H9 (cell line): ENCODE data around the gene TTC27. TPM values are rescaled to one million over a fixed set of nuclear protein-coding genes. Genes with fewer than 3 reads are reported as not detected.

Experiments
- DNase-seq: peaks from one replicate; pipeline ENCODE4 v3.0.0-alpha.2; 2017
- H2AFZ ChIP-seq: one replicate; pipeline ENCODE4 v1.6.1; 2013; ENCODE audit warnings: mild to moderate bottlenecking, low read length, control low read depth, moderate library complexity
- H2AK5ac ChIP-seq: 2 replicates; pipeline ENCODE4 v1.6.1; 2013; ENCODE audit warnings: low read length, control low read depth, mixed read lengths; ENCODE audit not compliant: insufficient read length
- H2BK120ac ChIP-seq: one replicate; pipeline ENCODE4 v1.6.1; 2013; ENCODE audit warnings: low read depth, mild to moderate bottlenecking, low read length, control low read depth, inconsistent platforms; ENCODE audit not compliant: poor library complexity, severe bottlenecking
- H2BK12ac ChIP-seq: 2 replicates; pipeline ENCODE4 v1.6.1; 2013; ENCODE audit warnings: low read length, control low read depth, mixed read lengths, low read depth; ENCODE audit not compliant: insufficient read length
- H2BK15ac ChIP-seq: 2 replicates; pipeline ENCODE4 v1.6.1; 2013; ENCODE audit warnings: low read depth, low read length, control low read depth
- H2BK20ac ChIP-seq: one replicate; pipeline ENCODE4 v1.6.1; 2013; ENCODE audit warnings: low read depth, mild to moderate bottlenecking, low read length, control low read depth, inconsistent platforms; ENCODE audit not compliant: poor library complexity, severe bottlenecking
- H2BK5ac ChIP-seq: 2 replicates; pipeline ENCODE4 v1.6.1; 2013; ENCODE audit warnings: low read length, control low read depth, mixed read lengths; ENCODE audit not compliant: insufficient read length
- H3K14ac ChIP-seq: 2 replicates; pipeline ENCODE4 v1.6.1; 2013; ENCODE audit warnings: low read length, control low read depth; ENCODE audit not compliant: insufficient read depth
- H3K18ac ChIP-seq: 2 replicates; pipeline ENCODE4 v1.6.1; 2013; ENCODE audit warnings: low read depth, mild to moderate bottlenecking, mixed read lengths, low read length, control low read depth; ENCODE audit not compliant: insufficient read length
- H3K23ac ChIP-seq: 2 replicates; pipeline ENCODE4 v1.6.1; 2013; ENCODE audit warnings: low read length, control low read depth, mixed read lengths, low read depth; ENCODE audit not compliant: insufficient read length
- H3K23me2 ChIP-seq: 2 replicates; pipeline ENCODE4 v1.6.1; 2013; ENCODE audit warnings: low read depth, mild to moderate bottlenecking, mixed read lengths, low read length, control low read depth; ENCODE audit not compliant: insufficient read length, poor library complexity, severe bottlenecking
- H3K27ac ChIP-seq: 2 replicates; pipeline ENCODE4 v1.5.1; 2013; ENCODE audit warnings: low read length, control low read depth, mixed read lengths, low read depth; ENCODE audit not compliant: insufficient read length
- H3K27me3 ChIP-seq: 2 replicates; pipeline ENCODE4 v1.6.1; 2013; ENCODE audit warnings: low read length, control low read depth, inconsistent platforms; ENCODE audit not compliant: insufficient read depth
- H3K4ac ChIP-seq: 2 replicates; pipeline ENCODE4 v1.6.1; 2013; ENCODE audit warnings: low read depth, mild to moderate bottlenecking, control low read depth, inconsistent platforms, low read length, moderate library complexity
- H3K4me1 ChIP-seq: 2 replicates; pipeline ENCODE4 v1.6.1; 2013; ENCODE audit warnings: low read length, control low read depth, inconsistent platforms; ENCODE audit not compliant: insufficient read depth
- H3K4me2 ChIP-seq: 2 replicates; pipeline ENCODE4 v1.6.1; 2013; ENCODE audit warnings: low read length, control low read depth, mixed read lengths; ENCODE audit not compliant: insufficient read length, insufficient read depth
- H3K56ac ChIP-seq: 2 replicates; pipeline ENCODE4 v1.6.1; 2013; ENCODE audit warnings: low read depth, mild to moderate bottlenecking, mixed read lengths, low read length, control low read depth; ENCODE audit not compliant: insufficient read length
- H3K79me1 ChIP-seq: 2 replicates; pipeline ENCODE4 v1.6.1; 2013; ENCODE audit warnings: low read depth, mild to moderate bottlenecking, moderate library complexity, low read length, control low read depth, inconsistent platforms; ENCODE audit not compliant: insufficient read depth, poor library complexity, severe bottlenecking
- H3K79me2 ChIP-seq: 2 replicates; pipeline ENCODE4 v1.6.1; 2013; ENCODE audit warnings: low read length, control low read depth, inconsistent platforms; ENCODE audit not compliant: insufficient read depth
- H3K9ac ChIP-seq: 2 replicates; pipeline ENCODE4 v1.6.1; 2013; ENCODE audit warnings: low read length, control low read depth, mixed read lengths; ENCODE audit not compliant: insufficient read length; ENCODE audit errors: extremely low read depth
- H3K9me3 ChIP-seq: one replicate; pipeline ENCODE4 v1.6.1; 2013; ENCODE audit warnings: low read depth, low read length, inconsistent platforms; ENCODE audit not compliant: control insufficient read depth
- H3T11ph ChIP-seq: one replicate; pipeline ENCODE4 v1.6.1; 2013; ENCODE audit warnings: mild to moderate bottlenecking, low read length, control low read depth, inconsistent platforms
- H4K20me1 ChIP-seq: one replicate; pipeline ENCODE4 v1.6.1; 2013; ENCODE audit not compliant: control insufficient read depth, insufficient read length, insufficient read depth
- H4K5ac ChIP-seq: 2 replicates; pipeline ENCODE4 v1.6.1; 2013; ENCODE audit warnings: low read depth, mild to moderate bottlenecking, mixed read lengths, low read length, control low read depth; ENCODE audit not compliant: insufficient read length
- H4K8ac ChIP-seq: replicated peaks from 2 replicates; pipeline ENCODE4 v1.6.1; 2013; ENCODE audit warnings: low read length, control low read depth, mixed read lengths, low read depth; ENCODE audit not compliant: insufficient read length
- H4K91ac ChIP-seq: 2 replicates; pipeline ENCODE4 v1.6.1; 2013; ENCODE audit warnings: low read depth, mild to moderate bottlenecking, moderate library complexity, mixed read lengths, low read length, control low read depth; ENCODE audit not compliant: insufficient read length
- H3K27ac Mint-ChIP-seq, 3 experiments: 2 replicates in 2 of 3; 3 replicates in 1 of 3; pipeline ENCODE4 v1.8.0; 2020 to 2021; ENCODE audit warnings: mixed read lengths in 3 of 3, mild to moderate bottlenecking in 1 of 3, moderate library complexity in 1 of 3
- H3K27me3 Mint-ChIP-seq: 2 replicates; pipeline ENCODE4 v1.8.0; 2021; ENCODE audit warnings: low read depth, mild to moderate bottlenecking, moderate library complexity, mixed read lengths
- H3K36me3 Mint-ChIP-seq, 3 experiments: 2 replicates in 2 of 3; 3 replicates in 1 of 3; pipeline ENCODE4 v1.8.0; 2020 to 2021; ENCODE audit warnings: low read depth in 3 of 3, mixed read lengths in 3 of 3; ENCODE audit not compliant: insufficient read depth in 1 of 3
- H3K4me1 Mint-ChIP-seq, 2 experiments: 2 replicates each; pipeline ENCODE4 v1.8.0; 2020; ENCODE audit warnings: mixed read lengths in 2 of 2
- H3K4me3 Mint-ChIP-seq, 2 experiments: 2 replicates in 1 of 2; 3 replicates in 1 of 2; pipeline ENCODE4 v1.8.0; 2020 to 2021; ENCODE audit warnings: mild to moderate bottlenecking in 2 of 2, mixed read lengths in 2 of 2, moderate library complexity in 1 of 2
- H3K9me3 Mint-ChIP-seq, 2 experiments: 2 replicates in 1 of 2; 3 replicates in 1 of 2; pipeline ENCODE4 v1.8.0; 2020; ENCODE audit warnings: mild to moderate bottlenecking in 2 of 2, mixed read lengths in 2 of 2, moderate library complexity in 1 of 2
- WGBS: extraction: QIAGEN DNeasy Blood & Tissue Kit; methylation state at CpG from one replicate; pipeline ENCODE4 v1.1.7; 2013; ENCODE audit warnings: missing lambda C conversion rate, low lambda C conversion rate, mixed read lengths; ENCODE audit not compliant: insufficient read length; ENCODE audit errors: extremely low coverage; 5-methylcytosine and 5-hydroxymethylcytosine counted together
- total RNA-seq: library from RNA; stranded (reverse); gene quantifications from 2 replicates; pipeline ENCODE4 v1.2.1, GENCODE V29; 2021
- TF ChIP-seq, protein P1 (sequence below): fragments of 200-600 bp; sonication (generic); conservative IDR thresholded peaks from 3 replicates; pipeline ENCODE4 v1.8.0; 2021; ENCODE audit warnings: antibody characterized with exemption, mild to moderate bottlenecking

The TTC27 gene
- total RNA-seq, 1 experiment from 2014 or later = 26.0 TPM

DNA sequence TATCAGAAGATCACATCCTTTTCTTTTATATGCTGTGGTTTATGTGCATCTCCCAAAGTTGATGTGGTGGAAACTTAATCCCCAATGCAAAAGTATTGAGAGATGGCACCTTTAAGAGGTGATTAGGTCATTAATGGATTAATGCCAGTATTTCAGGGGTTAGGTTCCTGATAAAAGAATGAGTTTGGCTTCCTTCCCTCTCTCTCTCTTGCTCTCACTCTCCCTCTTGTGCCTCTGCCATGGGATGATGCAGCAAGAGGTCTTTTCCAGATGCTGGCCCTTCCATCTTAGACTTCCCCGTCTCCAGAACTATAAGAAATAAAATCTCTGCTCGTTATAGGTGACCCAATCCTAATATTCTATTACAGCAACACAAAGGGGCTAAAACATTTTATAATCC lies 85.0 kb downstream of the TTC27 start:
- Mint-ChIP-seq H3K4me1 (no peaks in the 10 kb centered on the region), H3K27ac (no peak overlapping the region; a peak in 1 of 7 replicates), H3K36me3 (peaks cover 0 to 6% (median 4%) of the 10 kb centered on the region in 3 experiments; a peak in 4 of 7 replicates), H3K4me3 (no peak overlapping the region), H3K9me3 (no peaks in the 10 kb centered on the region), H3K27me3 (no peaks in the 10 kb centered on the region)
- Histone ChIP-seq H3T11ph (no peak overlapping the region), H3K9ac (no peak overlapping the region), H2AK5ac (no peak overlapping the region), H2AFZ (no peak overlapping the region), H3K27me3 (no peaks in the 10 kb centered on the region), H4K8ac (no peak overlapping the region), H3K79me1 (no peaks in the 10 kb centered on the region), H3K4me2 (no peak overlapping the region), H3K4ac (no peak overlapping the region), H2BK120ac (no peak overlapping the region), H3K23ac (no peak overlapping the region), H3K27ac (no peak overlapping the region), H3K56ac (no peak overlapping the region), H3K4me1 (no peaks in the 10 kb centered on the region), H3K23me2 (no peaks in the 10 kb centered on the region), H2BK12ac (no peak overlapping the region), H4K5ac (no peak overlapping the region), H3K9me3 (no peaks in the 10 kb centered on the region), H3K18ac (no peak overlapping the region), H4K20me1 (no peaks in the 10 kb centered on the region), H2BK5ac (no peak overlapping the region), H3K14ac (no peak overlapping the region), H2BK15ac (no peak overlapping the region), H4K91ac (no peak overlapping the region), H3K79me2 (no peaks in the 10 kb centered on the region; the same call in 1 of the 2 replicates), H2BK20ac (no peak overlapping the region)
- no CpG with 5 or more reads among the region's 2 CpGs for WGBS
- TF ChIP-seq, protein P1, sequence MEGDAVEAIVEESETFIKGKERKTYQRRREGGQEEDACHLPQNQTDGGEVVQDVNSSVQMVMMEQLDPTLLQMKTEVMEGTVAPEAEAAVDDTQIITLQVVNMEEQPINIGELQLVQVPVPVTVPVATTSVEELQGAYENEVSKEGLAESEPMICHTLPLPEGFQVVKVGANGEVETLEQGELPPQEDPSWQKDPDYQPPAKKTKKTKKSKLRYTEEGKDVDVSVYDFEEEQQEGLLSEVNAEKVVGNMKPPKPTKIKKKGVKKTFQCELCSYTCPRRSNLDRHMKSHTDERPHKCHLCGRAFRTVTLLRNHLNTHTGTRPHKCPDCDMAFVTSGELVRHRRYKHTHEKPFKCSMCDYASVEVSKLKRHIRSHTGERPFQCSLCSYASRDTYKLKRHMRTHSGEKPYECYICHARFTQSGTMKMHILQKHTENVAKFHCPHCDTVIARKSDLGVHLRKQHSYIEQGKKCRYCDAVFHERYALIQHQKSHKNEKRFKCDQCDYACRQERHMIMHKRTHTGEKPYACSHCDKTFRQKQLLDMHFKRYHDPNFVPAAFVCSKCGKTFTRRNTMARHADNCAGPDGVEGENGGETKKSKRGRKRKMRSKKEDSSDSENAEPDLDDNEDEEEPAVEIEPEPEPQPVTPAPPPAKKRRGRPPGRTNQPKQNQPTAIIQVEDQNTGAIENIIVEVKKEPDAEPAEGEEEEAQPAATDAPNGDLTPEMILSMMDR = no peak
- no peak for DNase-seq
